HCT116 (cell line): ENCODE results near the gene FAM222B. TPM values are rescaled to one million over a fixed set of nuclear protein-coding genes. Genes with fewer than 3 reads are reported as not detected.

Source experiments
- ATAC-seq: fragments of 200-7000 bp; cut with Tn5 transposase; 2 replicates; pipeline ENCODE4 v1.9.1; 2020; ENCODE audit warnings: mild to moderate bottlenecking, moderate library complexity
- BruUV-seq: library from RNA; stranded (reverse); fragments of 400-500 nt; replicated peaks from 2 replicates; lab custom pipeline; 2021; lab: Mats Ljungman, UMichigan
- CTCF ChIA-PET: fragments of 300-600 bp; sonication (Branson Sonifier 250); formaldehyde crosslinking; loops from one replicate; lab custom pipeline; 2021; ENCODE audit warnings: antibody characterized with exemption; lab: Charles Lee
- POLR2A ChIA-PET: fragments of 300-600, 350-600 bp; sonication (Branson Sonifier 250); formaldehyde crosslinking; loops from one replicate; lab custom pipeline; 2021; ENCODE audit warnings: antibody characterized with exemption; lab: Charles Lee
- RAD21 ChIA-PET, 2 experiments: fragments of 300-600 bp; sonication (Branson Sonifier 250); formaldehyde crosslinking; loops; one replicate each; lab custom pipeline; 2023; ENCODE audit warnings: low total read pairs in 2 of 2; ENCODE audit not compliant: uncharacterized antibody in 2 of 2, unreplicated experiment in 2 of 2, low non-redundant PET in 1 of 2; lab: Charles Lee
- DNase-seq: peaks from one replicate; pipeline ENCODE4 v3.0.0-alpha.2; 2010; ENCODE audit warnings: low read depth, low spot score
- H2AFZ ChIP-seq: fragments of 200-600 bp; shearing (Covaris generic), sonication (generic); 2 replicates; pipeline ENCODE4 v1.6.1; 2017; ENCODE audit warnings: low read depth, mixed run types, mixed read lengths, antibody characterized with exemption, low read length; ENCODE audit not compliant: poor library complexity, severe bottlenecking
- H3K27ac ChIP-seq: 2 replicates; pipeline ENCODE4 v1.5.1; 2012; ENCODE audit warnings: low read depth, low read length
- H3K27me3 ChIP-seq: fragments of 200-600 bp; sonication (generic); 2 replicates; pipeline ENCODE4 v1.6.1; 2016; ENCODE audit warnings: mixed run types, low read length, mixed read lengths; ENCODE audit not compliant: insufficient read depth
- H3K36me3 ChIP-seq, 2 experiments: fragments of 200-500 bp in 1 of 2; fragments of 200-600 bp in 1 of 2; sonication (Bioruptor generic) in 1 of 2; sonication (generic) in 1 of 2; 2 replicates each; pipeline versions ENCODE4 v1.5.1 to v1.6.1; 2014 to 2016; ENCODE audit warnings: low read length in 2 of 2, inconsistent platforms in 1 of 2, mixed read lengths in 1 of 2, mixed run types in 1 of 2; ENCODE audit not compliant: insufficient read depth in 2 of 2, control insufficient read depth in 1 of 2
- H3K4me1 ChIP-seq, 2 experiments: fragments of 200-600 bp in 1 of 2; sonication (generic) in 1 of 2; 2 replicates each; pipeline versions ENCODE4 v1.5.1 to v1.6.1; 2012 to 2017; ENCODE audit warnings: low read length in 2 of 2, inconsistent platforms in 1 of 2, mild to moderate bottlenecking in 1 of 2, mixed read lengths in 1 of 2, mixed run types in 1 of 2, moderate library complexity in 1 of 2; ENCODE audit not compliant: insufficient read depth in 2 of 2, control insufficient read depth in 1 of 2
- H3K4me2 ChIP-seq: fragments of 200-600 bp; sonication (generic); 2 replicates; pipeline ENCODE4 v1.6.1; 2017; ENCODE audit warnings: mixed run types, low read length, mixed read lengths
- H3K4me3 ChIP-seq, 2 experiments: fragments of 200-600 bp in 1 of 2; sonication (generic) in 1 of 2; replicated peaks in 1 of 2; 2 replicates each; pipeline ENCODE4 v1.5.1; 2011 to 2016; ENCODE audit warnings: low read length in 2 of 2, control low read depth in 1 of 2, low read depth in 1 of 2, mild to moderate bottlenecking in 1 of 2, mixed read lengths in 1 of 2, mixed run types in 1 of 2
- H3K79me2 ChIP-seq: fragments of 200-600 bp; sonication (generic); 2 replicates; pipeline ENCODE4 v1.6.1; 2017; ENCODE audit warnings: mild to moderate bottlenecking, mixed run types, low read length, moderate library complexity, mixed read lengths; ENCODE audit not compliant: insufficient read depth
- H3K9ac ChIP-seq: fragments of 200-600 bp; sonication (generic); 2 replicates; pipeline ENCODE4 v1.6.1; 2016; ENCODE audit warnings: low read length, mixed read lengths
- H3K9me2 ChIP-seq: fragments of 200-600 bp; sonication (generic), shearing (Covaris generic); 2 replicates; pipeline ENCODE4 v1.6.1; 2017; ENCODE audit warnings: mixed run types, mild to moderate bottlenecking, moderate library complexity; ENCODE audit not compliant: insufficient read depth
- H3K9me3 ChIP-seq, 2 experiments: fragments of 200-500 bp in 1 of 2; fragments of 200-600 bp in 1 of 2; sonication (Bioruptor generic) in 1 of 2; sonication (generic) in 1 of 2; 2 replicates each; pipeline ENCODE4 v1.6.1; 2014 to 2017; ENCODE audit warnings: low read length in 2 of 2, mixed read lengths in 2 of 2, inconsistent platforms in 1 of 2, low read depth in 1 of 2, mild to moderate bottlenecking in 1 of 2, mixed run types in 1 of 2, moderate library complexity in 1 of 2; ENCODE audit not compliant: control insufficient read depth in 1 of 2, insufficient read depth in 1 of 2
- H4K20me1 ChIP-seq: fragments of 200-600 bp; sonication (generic), shearing (Covaris generic); 2 replicates; pipeline ENCODE4 v1.6.1; 2017; ENCODE audit warnings: mixed run types, mild to moderate bottlenecking, moderate library complexity; ENCODE audit not compliant: insufficient read depth
- CBX3 ChIP-seq: IDR thresholded peaks from 2 replicates; pipeline ENCODE4 v1.6.1; 2012; ENCODE audit warnings: low read depth
- EZH2 ChIP-seq: fragments of 200-600 bp; sonication (generic); IDR thresholded peaks from 2 replicates; pipeline ENCODE4 v1.6.1; 2017; ENCODE audit warnings: antibody characterized with exemption, mixed run types
- EZH2phosphoT487 ChIP-seq: fragments of 200-600 bp; IDR thresholded peaks from 2 replicates; pipeline ENCODE4 v1.6.1; 2018; ENCODE audit warnings: antibody characterized with exemption, borderline replicate concordance
- FOSL1 ChIP-seq: IDR thresholded peaks from 2 replicates; pipeline ENCODE4 v1.6.1; 2012; ENCODE audit warnings: low read depth
- POLR2AphosphoS5 ChIP-seq: IDR thresholded peaks from 2 replicates; pipeline ENCODE4 v1.6.1; 2011; ENCODE audit warnings: mild to moderate bottlenecking, low read depth, low read length, moderate library complexity
- SIN3A ChIP-seq: IDR thresholded peaks from 2 replicates; pipeline ENCODE4 v1.6.1; 2012; ENCODE audit warnings: low read depth
- TCF7L2 ChIP-seq: IDR thresholded peaks from 2 replicates; pipeline ENCODE4 v1.7.0; 2011; ENCODE audit warnings: borderline replicate concordance, inconsistent platforms; ENCODE audit not compliant: insufficient read depth, insufficient read length; ENCODE audit errors: extremely low read depth
- YY1 ChIP-seq: IDR thresholded peaks from 2 replicates; pipeline ENCODE4 v1.6.1; 2011; ENCODE audit warnings: low read length, low read depth, moderate library complexity, mild to moderate bottlenecking; ENCODE audit not compliant: insufficient replicate concordance; ENCODE audit errors: extremely low read depth
- ZFX ChIP-seq: fragments of 450-650 bp; IDR thresholded peaks from 2 replicates; pipeline ENCODE4 v1.6.1; 2017
- intact Hi-C: fragments of 100-400 bp; cut with micrococcal nuclease; formaldehyde crosslinking; loops from 2 replicates; pipeline ENCODE4 v1.10.0; 2022
- total RNA-seq: library from RNA; stranded (reverse); gene quantifications from one replicate; pipeline ENCODE4 v1.2.1, GENCODE V29; 2021; ENCODE audit not compliant: unreplicated experiment
- TF ChIP-seq, protein P1 (sequence below): IDR thresholded peaks from 2 replicates; pipeline ENCODE4 v1.6.1; 2011; ENCODE audit warnings: mild to moderate bottlenecking, low read length, moderate library complexity; ENCODE audit not compliant: insufficient replicate concordance; ENCODE audit errors: extremely low read depth
- TF ChIP-seq, protein P2 (sequence below): IDR thresholded peaks from 2 replicates; pipeline ENCODE4 v1.6.1; 2012

FAM222B gene
- total RNA-seq, 1 experiment from 2014 or later, result 22.7 TPM

DNA sequence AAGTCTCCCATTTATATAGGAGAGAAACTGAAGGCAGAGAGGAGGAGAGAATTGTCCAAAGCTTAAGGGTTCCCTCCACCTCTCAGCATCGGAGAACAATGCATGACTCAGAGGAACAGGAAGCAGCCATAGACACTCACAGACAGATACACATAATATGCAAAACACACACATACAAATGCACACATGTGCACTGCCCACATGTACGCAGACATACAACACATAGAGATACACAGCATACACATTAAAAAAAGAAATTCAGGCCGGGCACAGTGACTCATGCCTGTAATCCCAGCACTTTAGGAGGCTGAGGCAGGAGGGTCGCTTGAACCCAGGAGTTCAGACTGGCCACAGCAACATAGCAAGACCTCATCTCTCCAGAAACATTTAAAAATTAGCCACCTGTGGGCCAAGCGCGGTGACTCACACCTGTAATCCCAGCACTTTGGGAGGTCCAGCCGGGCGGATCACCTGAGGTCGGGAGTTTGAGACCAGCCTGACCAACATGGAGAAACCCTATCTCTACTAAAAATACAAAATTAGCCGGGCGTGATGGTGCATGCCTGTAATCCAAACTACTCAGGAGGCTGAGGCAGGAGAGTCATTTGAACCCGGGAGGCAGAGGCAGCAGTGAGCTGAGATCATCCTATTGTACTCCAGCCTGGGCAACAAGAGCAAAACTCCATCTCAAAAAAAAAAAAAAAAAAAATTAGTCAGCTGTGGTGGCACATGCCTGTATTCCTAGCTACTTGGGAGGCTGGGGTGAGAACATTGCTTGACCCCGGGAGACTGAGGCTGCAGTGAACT lies 23.6 kb upstream of the FAM222B start:
- H3K4me2 ChIP-seq, result no peak overlapping the region
- no peak for ATAC-seq

More for the DNA sequence above, 23.6 kb upstream of the FAM222B start:
- no peak overlapping the region for H3K4me3 ChIP-seq
- POLR2A ChIA-PET, result no interaction called here
- BruUV-seq, result no TSS peak
- no peaks in the 10 kb centered on the region for H3K36me3 ChIP-seq
- no peaks in the 10 kb centered on the region for H4K20me1 ChIP-seq
- no peak for DNase-seq
- no peak overlapping the region for H2AFZ ChIP-seq
- H3K4me1 ChIP-seq, result peaks cover 0 to 5% of the 10 kb centered on the region in 2 experiments; a peak in 1 of 4 replicates
- H3K9me2 ChIP-seq, result no peaks in the 10 kb centered on the region
- no peak overlapping the region for H3K27ac ChIP-seq
- H3K27me3 ChIP-seq, result no peaks in the 10 kb centered on the region
- H3K79me2 ChIP-seq, result no peaks in the 10 kb centered on the region
- TF ChIP-seq EZH2, result no peak
- TF ChIP-seq CBX3, result no peak
- no peak for TF ChIP-seq TCF7L2
- no peak for TF ChIP-seq ZFX
- no peak for TF ChIP-seq EZH2phosphoT487
- TF ChIP-seq POLR2AphosphoS5, result no peak
- TF ChIP-seq YY1, result no peak
- TF ChIP-seq, protein P1, sequence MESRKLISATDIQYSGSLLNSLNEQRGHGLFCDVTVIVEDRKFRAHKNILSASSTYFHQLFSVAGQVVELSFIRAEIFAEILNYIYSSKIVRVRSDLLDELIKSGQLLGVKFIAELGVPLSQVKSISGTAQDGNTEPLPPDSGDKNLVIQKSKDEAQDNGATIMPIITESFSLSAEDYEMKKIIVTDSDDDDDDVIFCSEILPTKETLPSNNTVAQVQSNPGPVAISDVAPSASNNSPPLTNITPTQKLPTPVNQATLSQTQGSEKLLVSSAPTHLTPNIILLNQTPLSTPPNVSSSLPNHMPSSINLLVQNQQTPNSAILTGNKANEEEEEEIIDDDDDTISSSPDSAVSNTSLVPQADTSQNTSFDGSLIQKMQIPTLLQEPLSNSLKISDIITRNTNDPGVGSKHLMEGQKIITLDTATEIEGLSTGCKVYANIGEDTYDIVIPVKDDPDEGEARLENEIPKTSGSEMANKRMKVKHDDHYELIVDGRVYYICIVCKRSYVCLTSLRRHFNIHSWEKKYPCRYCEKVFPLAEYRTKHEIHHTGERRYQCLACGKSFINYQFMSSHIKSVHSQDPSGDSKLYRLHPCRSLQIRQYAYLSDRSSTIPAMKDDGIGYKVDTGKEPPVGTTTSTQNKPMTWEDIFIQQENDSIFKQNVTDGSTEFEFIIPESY, result no peak
- TF ChIP-seq SIN3A, result no peak
- TF ChIP-seq, protein P2, sequence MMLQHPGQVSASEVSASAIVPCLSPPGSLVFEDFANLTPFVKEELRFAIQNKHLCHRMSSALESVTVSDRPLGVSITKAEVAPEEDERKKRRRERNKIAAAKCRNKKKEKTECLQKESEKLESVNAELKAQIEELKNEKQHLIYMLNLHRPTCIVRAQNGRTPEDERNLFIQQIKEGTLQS, result no peak
- TF ChIP-seq FOSL1, result no peak
- RAD21 ChIA-PET, result no interaction called here
- no peak overlapping the region for H3K9ac ChIP-seq
- no peaks in the 10 kb centered on the region for H3K9me3 ChIP-seq
- intact Hi-C loops, result no loop called here
- CTCF ChIA-PET, result interaction anchor here (0.7 kb wide), 1 partner anchor 103 kb away, joined by 3 read pairs; no protein-coding TSS in a partner anchor
